ENCODE measurements around the gene DEPDC1B. TPM values are rescaled to one million over a fixed set of nuclear protein-coding genes. Genes with fewer than 3 reads are reported as not detected.
"Not testable (repeated sequence)": the region's sequence is repeated elsewhere in the genome, so short reads cannot be mapped to it uniquely, and the experiment has no call there.

The DEPDC1B gene
- total and polyA plus RNA-seq, 2 experiments from 2014 or later = 1.8 to 15.7 TPM

- H3K27ac ChIP-seq = no peak overlapping the region
- H3K27me3 ChIP-seq = no peaks in the 10 kb centered on the region
- TF ChIP-seq CTCF (IDR thresholded peaks at IDR 0.05; ENCODE audit: low read depth, low read length) = no peak
- H3K4me1 ChIP-seq (ENCODE audit: low read depth) = no peaks in the 10 kb centered on the region
- no peaks in the 10 kb centered on the region for H3K36me3 ChIP-seq
- no peak for DNase-seq (ENCODE audit: low read depth in 1 of 2, low spot score in 1 of 2)
- H3K4me3 ChIP-seq = no peak overlapping the region
- no peaks in the 10 kb centered on the region for H3K9me3 ChIP-seq (ENCODE audit: low read depth)
Observed at GRCh38 chr5:60738461-60738860, 38.5 kb upstream of the DEPDC1B start.

- DNase-seq (ENCODE audit: low read depth in 1 of 2, low spot score in 1 of 2); H3K27ac ChIP-seq; H3K4me1 ChIP-seq (ENCODE audit: low read depth); H3K27me3 ChIP-seq; H3K36me3 ChIP-seq; H3K4me3 ChIP-seq; H3K9me3 ChIP-seq (ENCODE audit: low read depth): not testable (repeated sequence)
Observed at GRCh38 chr5:60730858-60731257, 30.9 kb upstream of the DEPDC1B start.

GRCh38 chr5:60727033-60727679, 27.2 kb upstream of the DEPDC1B start:
- Histone ChIP-seq H3K27me3 (no peaks in the 10 kb centered on the region), H3K27ac (no peak overlapping the region), H3K9me3 (ENCODE audit: low read depth) (no peaks in the 10 kb centered on the region), H3K4me3 (no peak overlapping the region), H3K36me3 (no peaks in the 10 kb centered on the region), H3K4me1 (ENCODE audit: low read depth) (no peaks in the 10 kb centered on the region)
- no peak for TF ChIP-seq CTCF (IDR thresholded peaks at IDR 0.05; ENCODE audit: low read depth, low read length)
- DNase-seq (ENCODE audit: low read depth in 1 of 2, low spot score in 1 of 2) = no peak

GRCh38 chr5:60724126-60724525, 24.2 kb upstream of the DEPDC1B start:
- Histone ChIP-seq H3K36me3 (no peaks in the 10 kb centered on the region), H3K9me3 (ENCODE audit: low read depth) (no peaks in the 10 kb centered on the region), H3K4me3 (no peak overlapping the region), H3K27ac (no peak overlapping the region), H3K27me3 (no peaks in the 10 kb centered on the region), H3K4me1 (ENCODE audit: low read depth) (no peaks in the 10 kb centered on the region)
- DNase-seq (ENCODE audit: low read depth in 1 of 2, low spot score in 1 of 2) = no peak
- TF ChIP-seq CTCF (IDR thresholded peaks at IDR 0.05; ENCODE audit: low read depth, low read length) = no peak

- H3K9me3 ChIP-seq (ENCODE audit: low read depth) = no peaks in the 10 kb centered on the region
- no peak for DNase-seq (ENCODE audit: low read depth in 1 of 2, low spot score in 1 of 2)
- H3K4me3 ChIP-seq = no peak overlapping the region
- H3K27ac ChIP-seq = no peak overlapping the region
- H3K4me1 ChIP-seq (ENCODE audit: low read depth) = no peaks in the 10 kb centered on the region
- H3K36me3 ChIP-seq = no peaks in the 10 kb centered on the region
- no peaks in the 10 kb centered on the region for H3K27me3 ChIP-seq
- TF ChIP-seq CTCF (IDR thresholded peaks at IDR 0.05; ENCODE audit: low read depth, low read length) = no peak
Observed at GRCh38 chr5:60722416-60722815, 22.4 kb upstream of the DEPDC1B start.

- Histone ChIP-seq H3K4me1 (ENCODE audit: low read depth) (no peaks in the 10 kb centered on the region), H3K27ac (no peak overlapping the region), H3K4me3 (no peak overlapping the region), H3K9me3 (ENCODE audit: low read depth) (no peaks in the 10 kb centered on the region), H3K27me3 (no peaks in the 10 kb centered on the region), H3K36me3 (no peaks in the 10 kb centered on the region)
- TF ChIP-seq CTCF (IDR thresholded peaks at IDR 0.05; ENCODE audit: low read depth, low read length) = no peak
- DNase-seq (ENCODE audit: low read depth in 1 of 2, low spot score in 1 of 2) = no peak
Observed at GRCh38 chr5:60719329-60719728, 19.4 kb upstream of the DEPDC1B start.

Measured in cardiac muscle cell (in vitro differentiated cells and primary cell).